Peyer's patch (tissue), 4 donors: ENCODE results near the gene SREBF2.

ENCODE experiments used
- POLR2A ChIP-seq, 2 donors: fragments of 450-650 bp; IDR thresholded peaks; one replicate each; pipeline ENCODE4 v1.5.1; 2017; ENCODE audit warnings: antibody characterized with exemption in 2 of 2, mild to moderate bottlenecking in 2 of 2, moderate library complexity in 2 of 2
- TF ChIP-seq, protein P1 (sequence below), 6 experiments: fragments of 450-650 bp in 4 of 6; fragments of 200-600 bp in 2 of 6; sonication (generic) in 1 of 6; IDR thresholded peaks; one replicate each; pipeline ENCODE4 v1.5.1; 2017 to 2019; ENCODE audit warnings: antibody characterized with exemption in 6 of 6, mild to moderate bottlenecking in 3 of 6, moderate library complexity in 1 of 6

GRCh38 chr22:41787331-41787730 is 45.6 kb upstream of the SREBF2 start:
- TF ChIP-seq, protein P1, sequence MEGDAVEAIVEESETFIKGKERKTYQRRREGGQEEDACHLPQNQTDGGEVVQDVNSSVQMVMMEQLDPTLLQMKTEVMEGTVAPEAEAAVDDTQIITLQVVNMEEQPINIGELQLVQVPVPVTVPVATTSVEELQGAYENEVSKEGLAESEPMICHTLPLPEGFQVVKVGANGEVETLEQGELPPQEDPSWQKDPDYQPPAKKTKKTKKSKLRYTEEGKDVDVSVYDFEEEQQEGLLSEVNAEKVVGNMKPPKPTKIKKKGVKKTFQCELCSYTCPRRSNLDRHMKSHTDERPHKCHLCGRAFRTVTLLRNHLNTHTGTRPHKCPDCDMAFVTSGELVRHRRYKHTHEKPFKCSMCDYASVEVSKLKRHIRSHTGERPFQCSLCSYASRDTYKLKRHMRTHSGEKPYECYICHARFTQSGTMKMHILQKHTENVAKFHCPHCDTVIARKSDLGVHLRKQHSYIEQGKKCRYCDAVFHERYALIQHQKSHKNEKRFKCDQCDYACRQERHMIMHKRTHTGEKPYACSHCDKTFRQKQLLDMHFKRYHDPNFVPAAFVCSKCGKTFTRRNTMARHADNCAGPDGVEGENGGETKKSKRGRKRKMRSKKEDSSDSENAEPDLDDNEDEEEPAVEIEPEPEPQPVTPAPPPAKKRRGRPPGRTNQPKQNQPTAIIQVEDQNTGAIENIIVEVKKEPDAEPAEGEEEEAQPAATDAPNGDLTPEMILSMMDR (IDR thresholded peaks at IDR 0.05): no peak
- no peak for TF ChIP-seq POLR2A (IDR thresholded peaks at IDR 0.05)
